H1 (cell line): Measurements from ENCODE around the gene TSPAN4. TPM values are rescaled to one million over a fixed set of nuclear protein-coding genes. Genes with fewer than 3 reads are reported as not detected.

ENCODE experiments used
- CTCF ChIA-PET: fragments of 300-600 bp; sonication (Branson Sonifier 250); formaldehyde crosslinking; loops from one replicate; lab custom pipeline; 2021; ENCODE audit not compliant: partially characterized antibody; lab: Charles Lee
- POLR2A ChIA-PET: fragments of 300-600 bp; sonication (Branson Sonifier 250); formaldehyde crosslinking; loops from one replicate; lab custom pipeline; 2021; ENCODE audit warnings: inconsistent platforms; ENCODE audit not compliant: partially characterized antibody; lab: Charles Lee
- DNase-seq, 2 experiments: peaks; one replicate each; pipeline versions ENCODE4 v3.0.0 to v3.0.0-alpha.2; 2010 to 2022; ENCODE audit warnings: low spot score in 2 of 2, low read depth in 1 of 2, mixed read lengths in 1 of 2
- FAIRE-seq: peaks from 2 replicates; lab custom pipeline; 2011; peaks lifted over from hg19 to GRCh38; lab: Jason Lieb, UNC
- H2AFZ ChIP-seq: 2 replicates; pipeline ENCODE4 v1.8.1; 2012; ENCODE audit warnings: low read length, inconsistent platforms
- H2AK5ac ChIP-seq: 2 replicates; pipeline ENCODE4 v1.6.1; 2013; ENCODE audit warnings: low read depth, low read length
- H2BK120ac ChIP-seq: replicated peaks from 2 replicates; pipeline ENCODE3; 2013; ENCODE audit warnings: low read depth, low read length, inconsistent platforms
- H2BK12ac ChIP-seq: 2 replicates; pipeline ENCODE4 v1.6.1; 2013; ENCODE audit warnings: low read depth, low read length
- H2BK15ac ChIP-seq: 2 replicates; pipeline ENCODE4 v1.6.1; 2013; ENCODE audit warnings: low read length
- H2BK20ac ChIP-seq: 2 replicates; pipeline ENCODE4 v1.6.1; 2013; ENCODE audit warnings: low read length
- H2BK5ac ChIP-seq: 2 replicates; pipeline ENCODE4 v1.6.1; 2013; ENCODE audit warnings: low read depth, low read length
- H3K14ac ChIP-seq: 2 replicates; pipeline ENCODE4 v1.6.1; 2013; ENCODE audit warnings: inconsistent platforms; ENCODE audit not compliant: insufficient read length
- H3K18ac ChIP-seq: 2 replicates; pipeline ENCODE4 v1.6.1; 2013; ENCODE audit warnings: low read length; ENCODE audit errors: extremely low read depth
- H3K23ac ChIP-seq: 2 replicates; pipeline ENCODE4 v1.6.1; 2013; ENCODE audit warnings: inconsistent platforms; ENCODE audit not compliant: insufficient read length
- H3K23me2 ChIP-seq: 2 replicates; pipeline ENCODE4 v1.6.1; 2013; ENCODE audit warnings: low read depth, low read length
- H3K27ac ChIP-seq: 2 replicates; pipeline ENCODE4 v1.6.1; 2011; ENCODE audit warnings: low read depth, low read length, inconsistent platforms
- H3K27me3 ChIP-seq, 4 experiments: replicated peaks in 1 of 4; 1 replicate in 1 of 4; 2 replicates in 3 of 4; pipeline versions ENCODE4 v1.6.1 to v1.8.1; 2011 to 2013; ENCODE audit warnings: low read length in 3 of 4, mild to moderate bottlenecking in 3 of 4, inconsistent platforms in 2 of 4, mixed read lengths in 2 of 4, moderate library complexity in 1 of 4; ENCODE audit not compliant: control insufficient read depth in 3 of 4, insufficient read depth in 3 of 4; ENCODE audit errors: extremely low read depth in 1 of 4
- H3K36me3 ChIP-seq, 4 experiments: 2 replicates each; pipeline versions ENCODE4 v1.6.1 to v1.8.1; 2011 to 2013; ENCODE audit warnings: mild to moderate bottlenecking in 4 of 4, low read length in 3 of 4, moderate library complexity in 2 of 4, control low read depth in 1 of 4, inconsistent platforms in 1 of 4; ENCODE audit not compliant: insufficient read depth in 4 of 4, control insufficient read depth in 2 of 4
- H3K4ac ChIP-seq: replicated peaks from 2 replicates; pipeline ENCODE3; 2013; ENCODE audit warnings: low read length, low read depth, mixed read lengths, inconsistent platforms; ENCODE audit not compliant: insufficient read length
- H3K4me1 ChIP-seq, 4 experiments: replicated peaks in 1 of 4; 1 replicate in 1 of 4; 2 replicates in 3 of 4; pipeline versions ENCODE4 v1.6.1 to v1.8.1; 2011 to 2013; ENCODE audit warnings: low read length in 3 of 4, inconsistent platforms in 2 of 4, mixed read lengths in 1 of 4; ENCODE audit not compliant: insufficient read depth in 4 of 4, control insufficient read depth in 3 of 4
- H3K4me2 ChIP-seq, 2 experiments: 2 replicates each; pipeline versions ENCODE4 v1.6.1 to v1.8.1; 2011 to 2013; ENCODE audit warnings: low read depth in 2 of 2, low read length in 2 of 2, control low read depth in 1 of 2, inconsistent platforms in 1 of 2, mild to moderate bottlenecking in 1 of 2; ENCODE audit not compliant: insufficient read depth in 1 of 2
- H3K4me3 ChIP-seq, 4 experiments: fragments of 200-600, 300-600 bp in 1 of 4; sonication (generic), shearing (Covaris generic), sonication (Bioruptor Twin) in 1 of 4; 2 replicates each; pipeline versions ENCODE4 v1.5.1 to v1.8.1; 2011 to 2016; ENCODE audit warnings: low read length in 4 of 4, low read depth in 3 of 4, control low read depth in 2 of 4, inconsistent platforms in 2 of 4, mild to moderate bottlenecking in 2 of 4, mixed read lengths in 1 of 4, moderate library complexity in 1 of 4; ENCODE audit not compliant: insufficient read depth in 2 of 4; ENCODE audit errors: extremely low read depth in 1 of 4
- H3K56ac ChIP-seq: replicated peaks from 2 replicates; pipeline ENCODE3; 2013; ENCODE audit warnings: low read depth, mild to moderate bottlenecking, mixed read lengths, low read length, inconsistent platforms; ENCODE audit not compliant: insufficient read length
- H3K79me1 ChIP-seq: 2 replicates; pipeline ENCODE4 v1.6.1; 2013; ENCODE audit warnings: low read depth, low read length, control low read depth
- H3K79me2 ChIP-seq, 2 experiments: 2 replicates each; pipeline versions ENCODE4 v1.6.1 to v1.8.1; 2012 to 2013; ENCODE audit warnings: low read length in 2 of 2, mild to moderate bottlenecking in 2 of 2, inconsistent platforms in 1 of 2; ENCODE audit not compliant: insufficient read depth in 2 of 2, control insufficient read depth in 1 of 2
- H3K9ac ChIP-seq, 4 experiments: replicated peaks in 1 of 4; 1 replicate in 1 of 4; 2 replicates in 3 of 4; pipeline versions ENCODE4 v1.6.1 to v1.8.1; 2011 to 2013; ENCODE audit warnings: low read depth in 3 of 4, low read length in 3 of 4, control low read depth in 2 of 4, mild to moderate bottlenecking in 2 of 4, moderate library complexity in 2 of 4, inconsistent platforms in 1 of 4; ENCODE audit errors: extremely low read depth in 1 of 4
- H3K9me3 ChIP-seq, 2 experiments: 2 replicates each; pipeline versions ENCODE4 v1.6.1 to v1.8.1; 2012 to 2013; ENCODE audit warnings: mild to moderate bottlenecking in 2 of 2, moderate library complexity in 2 of 2, control low read depth in 1 of 2, inconsistent platforms in 1 of 2, low read depth in 1 of 2, low read length in 1 of 2, mixed read lengths in 1 of 2; ENCODE audit not compliant: insufficient read depth in 2 of 2
- H4K20me1 ChIP-seq, 2 experiments: replicated peaks in 1 of 2; 2 replicates each; pipeline versions ENCODE3 to v1.8.1; 2011 to 2013; ENCODE audit warnings: inconsistent platforms in 2 of 2, low read length in 2 of 2, mild to moderate bottlenecking in 1 of 2; ENCODE audit not compliant: insufficient read depth in 2 of 2, control insufficient read depth in 1 of 2
- H4K5ac ChIP-seq: 2 replicates; pipeline ENCODE4 v1.6.1; 2013; ENCODE audit warnings: low read length, low read depth, mixed read lengths, inconsistent platforms; ENCODE audit not compliant: insufficient read length
- H4K8ac ChIP-seq: 2 replicates; pipeline ENCODE4 v1.8.0; 2013; ENCODE audit warnings: mild to moderate bottlenecking, moderate library complexity, low read length, inconsistent platforms; ENCODE audit not compliant: insufficient read depth; ENCODE audit errors: extremely low read depth
- H4K91ac ChIP-seq: replicated peaks from 2 replicates; pipeline ENCODE3; 2013; ENCODE audit warnings: low read length, mixed read lengths, inconsistent platforms; ENCODE audit not compliant: insufficient read length
- ASH2L ChIP-seq: fragments of 200-600, 300-600 bp; sonication (generic); IDR thresholded peaks from one replicate; pipeline ENCODE4 v1.7.1; 2017; ENCODE audit warnings: low read length
- BACH1 ChIP-seq: IDR thresholded peaks from 2 replicates; pipeline ENCODE4 v1.6.1; 2012; ENCODE audit warnings: low read length, improper control_type of control experiment
- CREB1 ChIP-seq: IDR thresholded peaks from 2 replicates; pipeline ENCODE4 v1.6.1; 2012; ENCODE audit warnings: inconsistent platforms
- GABPA ChIP-seq: IDR thresholded peaks from 2 replicates; pipeline ENCODE4 v1.6.1; 2011; ENCODE audit warnings: mild to moderate bottlenecking, low read length, moderate library complexity, borderline replicate concordance; ENCODE audit not compliant: insufficient read depth
- HDAC2 ChIP-seq, 2 experiments: fragments of 300-600 bp in 1 of 2; sonication (generic) in 1 of 2; IDR thresholded peaks; 2 replicates each; pipeline ENCODE4 v1.6.1; 2011 to 2012; ENCODE audit warnings: low read depth in 2 of 2, low read length in 2 of 2, mild to moderate bottlenecking in 2 of 2, moderate library complexity in 2 of 2, borderline replicate concordance in 1 of 2, inconsistent platforms in 1 of 2
- JUN ChIP-seq: IDR thresholded peaks from 2 replicates; pipeline ENCODE4 v1.6.1; 2011; ENCODE audit warnings: low read depth, mild to moderate bottlenecking, improper control_type of control experiment, low read length
- KDM4A ChIP-seq: IDR thresholded peaks from one replicate; pipeline ENCODE4 v1.7.1; 2012; ENCODE audit warnings: low read depth, mild to moderate bottlenecking, moderate library complexity, low read length, inconsistent platforms; ENCODE audit not compliant: severe bottlenecking
- MAX ChIP-seq: IDR thresholded peaks from 2 replicates; pipeline ENCODE4 v1.6.1; 2012; ENCODE audit warnings: inconsistent platforms
- SIRT6 ChIP-seq: IDR thresholded peaks from one replicate; pipeline ENCODE4 v1.7.1; 2012; ENCODE audit warnings: low read length, inconsistent platforms
- SUZ12 ChIP-seq: fragments of 200-600 bp; sonication (generic); IDR thresholded peaks from 2 replicates; pipeline ENCODE4 v1.6.1; 2012; ENCODE audit warnings: mild to moderate bottlenecking, inconsistent platforms, low read length, moderate library complexity, mixed read lengths
- TBP ChIP-seq: IDR thresholded peaks from 2 replicates; pipeline ENCODE4 v1.6.1; 2011; ENCODE audit warnings: low read depth, low read length, improper control_type of control experiment
- WGBS, 2 experiments: shearing (Covaris generic) in 1 of 2; methylation state at CpG; one replicate each; pipeline versions ENCODE4 v1.1.6 to v1.1.7; 2013 to 2015; ENCODE audit warnings: low lambda C conversion rate in 2 of 2, mixed read lengths in 2 of 2, inconsistent platforms in 1 of 2, low coverage in 1 of 2, missing lambda C conversion rate in 1 of 2; ENCODE audit not compliant: insufficient replicate concordance in 2 of 2, insufficient coverage in 1 of 2, insufficient read length in 1 of 2; ENCODE audit errors: extremely low coverage in 1 of 2, missing lambda C conversion rate in 1 of 2; 5-methylcytosine and 5-hydroxymethylcytosine counted together
- polyA plus RNA-seq, 7 experiments: library from polyadenylated mRNA; depleted of rRNA in 3 of 7; stranded (reverse) in 5 of 7; unstranded in 2 of 7; fragments of >200 nt in 5 of 7; fragments of 200-250 nt in 2 of 7; gene quantifications; 1 replicate in 5 of 7; 2 replicates in 1 of 7; 4 replicates in 1 of 7; pipeline versions ENCODE4 v1.2.1 to v1.2.3, GENCODE V29; 2011 to 2013; ENCODE audit warnings: missing spikeins in 2 of 7, mixed read lengths in 2 of 7
- total RNA-seq: library from RNA; stranded (reverse); fragmentation: NEBNext Ultra II Directional; extraction: Animal tissue kit (Norgen Biotek cat#: 25700); gene quantifications from 2 replicates; pipeline ENCODE4 v1.2.1, GENCODE V29; 2021

TSPAN4 gene
- total and polyA plus RNA-seq, 2 of the 8 experiments (the other 6 are each of a cell fraction or from before 2014, with no cell fraction given) = 74.1 to 145 TPM

GRCh38 chr11:829176-829846 is 13.3 kb upstream of the TSPAN4 start:
- Histone ChIP-seq H3K27me3 (peaks cover 6 to 41% (median 31%) of the 10 kb centered on the region in 4 experiments), H2BK12ac (peak overlapping the region; percentile 92; the same call in 1 of the 2 replicates), H2AK5ac (peak overlapping the region; percentile 49; the same call in 1 of the 2 replicates), H3K4me1 (peaks cover 0 to 51% (median 44%) of the 10 kb centered on the region in 4 experiments; a peak in 6 of 7 replicates), H4K91ac (peak overlapping the region; percentile 88), H3K23ac (no peak overlapping the region), H3K27ac (no peak overlapping the region), H2BK120ac (no peak overlapping the region), H3K9me3 (no peaks in the 10 kb centered on the region), H3K4me2 (peak overlapping the region; percentile 84 to 98), H3K18ac (peak overlapping the region; percentile 95), H3K23me2 (peaks cover 34% of the 10 kb centered on the region), H4K8ac (0 out of 2 replicates have a peak overlapping the region, but pooled peaks have one; percentile 9), H2BK15ac (peak overlapping the region; percentile 92; the same call in 1 of the 2 replicates), H3K4ac (no peak overlapping the region), H2BK5ac (peak overlapping the region; percentile 85; the same call in 1 of the 2 replicates), H3K79me2 (no peaks in the 10 kb centered on the region; a peak in 1 of 4 replicates), H4K5ac (peak overlapping the region; percentile 20), H2BK20ac (no peak overlapping the region), H3K9ac (peak overlapping the region in 3 of 4 experiments; percentile 5 to 45 (median 45); a peak in 3 of 7 replicates), H2AFZ (no peak overlapping the region), H3K56ac (no peak overlapping the region), H3K4me3 (peak overlapping the region; percentile 45 to 74 (median 56)), H3K79me1 (no peaks in the 10 kb centered on the region; the same call in 1 of the 2 replicates), H4K20me1 (peaks cover 2 to 6% of the 10 kb centered on the region in 2 experiments), H3K14ac (no peak overlapping the region), H3K36me3 (peaks cover 0 to 4% (median under 1%) of the 10 kb centered on the region in 4 experiments; a peak in 1 of 8 replicates)
- peak in 1 of 2 experiments; percentile 76 for DNase-seq
- 9% methylated on average over 40 of the region's 40 CpGs; no CpG with 5 or more reads in 1 of the 2 experiments for WGBS, 2 experiments
- ChIA-PET CTCF (interaction anchor here (0.8 to 3.5 kb wide), 8 partner anchors 10 to 71 kb away, joined by 3 to 26 read pairs (median 6); partner anchors contain the start of genes PNPLA2, POLR2L and TSPAN4), POLR2A (interaction anchor here (0.9 to 53.0 kb wide), 6 partner anchors 1 to 82 kb away, joined by 4 to 1917 read pairs (median 4); partner anchors contain the start of genes CD151, CEND1, CRACR2B and GATD1)
- no peak for FAIRE-seq
- TF ChIP-seq MAX (no peak), SIRT6 (no peak), GABPA (peak; percentile 16; the same call in 1 of the 2 replicates), JUN (no peak), KDM4A (no peak), HDAC2 (IDR thresholded peaks at IDR 0.05; ENCODE audit: borderline replicate concordance in 1 of 2, low read depth in 2 of 2, low read length in 2 of 2) (0 out of 4 replicates have a peak, but pooled peaks of 1 of the 2 experiments have one; percentile 26), SUZ12 (no peak), ASH2L (peak; percentile 25), BACH1 (0 out of 2 replicates have a peak, but pooled peaks have one; percentile 9), TBP (no peak), CREB1 (no peak)
